Neural cell (in vitro differentiated cells): Measurements from ENCODE around the gene GATC. TPM values are rescaled to one million over a fixed set of nuclear protein-coding genes. Genes with fewer than 3 reads are reported as not detected.

Experiments
- H2AFZ ChIP-seq: fragments of 200-600, 300-800 bp; sonication (generic), shearing (Covaris generic); 2 replicates; pipeline ENCODE4 v1.6.0; 2014; ENCODE audit warnings: low read depth, mild to moderate bottlenecking, antibody characterized with exemption, low read length, moderate library complexity
- H3F3A ChIP-seq: fragments of 200-600 bp; shearing (Covaris generic); 2 replicates; pipeline ENCODE4 v1.6.1; 2016; ENCODE audit warnings: mild to moderate bottlenecking, moderate library complexity, mixed read lengths, antibody characterized with exemption, low read length; ENCODE audit not compliant: insufficient read depth, poor library complexity, severe bottlenecking
- H3K27ac ChIP-seq: fragments of 200-600, 300-800 bp; sonication (generic), shearing (Covaris generic); 2 replicates; pipeline ENCODE4 v1.5.1; 2014; ENCODE audit warnings: mild to moderate bottlenecking, low read length, moderate library complexity
- H3K27me3 ChIP-seq: fragments of 300-800, 200-600 bp; sonication (generic), shearing (Covaris generic); 2 replicates; pipeline ENCODE4 v1.6.0; 2014; ENCODE audit warnings: mild to moderate bottlenecking, low read depth, low read length, moderate library complexity; ENCODE audit not compliant: insufficient read depth
- H3K36me3 ChIP-seq: fragments of 300-800, 200-600 bp; sonication (generic), shearing (Covaris generic); 2 replicates; pipeline ENCODE4 v1.5.1; 2014; ENCODE audit warnings: mild to moderate bottlenecking, antibody characterized with exemption, low read length, moderate library complexity; ENCODE audit not compliant: insufficient read depth
- H3K4me2 ChIP-seq: fragments of 300-800, 200-600 bp; sonication (generic), shearing (Covaris generic); 2 replicates; pipeline ENCODE4 v1.6.0; 2014; ENCODE audit warnings: mild to moderate bottlenecking, low read length
- H3K4me3 ChIP-seq: fragments of 300-800, 200-600 bp; sonication (generic), shearing (Covaris generic); 2 replicates; pipeline ENCODE4 v1.5.1; 2014; ENCODE audit warnings: mild to moderate bottlenecking, low read length, moderate library complexity
- H3K79me2 ChIP-seq: fragments of 200-600 bp; shearing (Covaris generic); replicated peaks from 2 replicates; pipeline ENCODE4 v1.6.0; 2014; ENCODE audit warnings: mild to moderate bottlenecking, low read length, moderate library complexity; ENCODE audit not compliant: insufficient read depth
- H3K9ac ChIP-seq: fragments of 300-800, 200-600 bp; sonication (generic), shearing (Covaris generic); 2 replicates; pipeline ENCODE4 v1.6.1; 2016; ENCODE audit warnings: mild to moderate bottlenecking, low read length, mixed read lengths
- H3K9me2 ChIP-seq: fragments of 200-600 bp; shearing (Covaris generic); 2 replicates; pipeline ENCODE4 v1.6.1; 2016; ENCODE audit warnings: mild to moderate bottlenecking, low read length, mixed read lengths; ENCODE audit not compliant: insufficient read depth
- H3K9me3 ChIP-seq: fragments of 200-600, 300-800 bp; sonication (generic), shearing (Covaris generic); 2 replicates; pipeline ENCODE4 v1.6.1; 2016; ENCODE audit warnings: mild to moderate bottlenecking, mixed run types, low read length, moderate library complexity, mixed read lengths
- H4K20me1 ChIP-seq: fragments of 200-600 bp; shearing (Covaris generic); 2 replicates; pipeline ENCODE4 v1.6.1; 2016; ENCODE audit warnings: mild to moderate bottlenecking, mixed run types; ENCODE audit not compliant: insufficient read depth
- EP300 ChIP-seq: fragments of 450-650 bp; conservative IDR thresholded peaks from 2 replicates; pipeline ENCODE4 v1.6.1; 2014; ENCODE audit warnings: antibody characterized with exemption, mild to moderate bottlenecking, moderate library complexity; ENCODE audit not compliant: poor library complexity, severe bottlenecking
- EZH2 ChIP-seq: fragments of 200-600, 300-800 bp; shearing (Covaris generic), sonication (generic); IDR thresholded peaks from 2 replicates; pipeline ENCODE4 v1.6.1; 2014; ENCODE audit warnings: antibody characterized with exemption, low read length, borderline replicate concordance, mild to moderate bottlenecking; ENCODE audit not compliant: insufficient read depth, poor library complexity, severe bottlenecking
- MXI1 ChIP-seq: fragments of 450-650 bp; conservative IDR thresholded peaks from 2 replicates; pipeline ENCODE4 v1.6.1; 2014; ENCODE audit warnings: antibody characterized with exemption, mild to moderate bottlenecking; ENCODE audit not compliant: poor library complexity, severe bottlenecking
- POLR2AphosphoS5 ChIP-seq: IDR thresholded peaks from 2 replicates; pipeline ENCODE4 v1.6.1; 2012
- RAD21 ChIP-seq: fragments of 450-650 bp; conservative IDR thresholded peaks from 2 replicates; pipeline ENCODE4 v1.6.1; 2014; ENCODE audit warnings: antibody characterized with exemption, mild to moderate bottlenecking, moderate library complexity
- REST ChIP-seq: IDR thresholded peaks from 2 replicates; pipeline ENCODE4 v1.6.1; 2012; ENCODE audit warnings: borderline replicate concordance
- SMC3 ChIP-seq: fragments of 450-650 bp; conservative IDR thresholded peaks from 2 replicates; pipeline ENCODE4 v1.6.1; 2014; ENCODE audit warnings: antibody characterized with exemption, mild to moderate bottlenecking, moderate library complexity; ENCODE audit not compliant: poor library complexity
- TAF1 ChIP-seq: IDR thresholded peaks from 2 replicates; pipeline ENCODE4 v1.6.1; 2012; ENCODE audit warnings: low read depth
- polyA plus RNA-seq: library from polyadenylated mRNA; depleted of rRNA; stranded (reverse); fragments of >200 nt; gene quantifications from 2 replicates; pipeline ENCODE4 v1.2.3, GENCODE V29; 2014
- TF ChIP-seq, protein P1 (sequence below): fragments of 450-650 bp; IDR thresholded peaks from 2 replicates; pipeline ENCODE4 v1.5.1; 2014; ENCODE audit warnings: antibody characterized with exemption, mild to moderate bottlenecking, moderate library complexity; ENCODE audit not compliant: poor library complexity, severe bottlenecking

GATC gene
- polyA plus RNA-seq, 1 donor from 2014 or later = 45.3 TPM

GRCh38 chr12:120432772-120433525 lies 13.3 kb upstream of the GATC start:
- no peak overlapping the region for H3K27ac ChIP-seq
- H3K9me3 ChIP-seq = no peaks in the 10 kb centered on the region
- H3K36me3 ChIP-seq = no peaks in the 10 kb centered on the region
- H3K9ac ChIP-seq = no peak overlapping the region
- no peak overlapping the region for H3K4me3 ChIP-seq
- H3K4me2 ChIP-seq = no peak overlapping the region
- H3K79me2 ChIP-seq = no peaks in the 10 kb centered on the region
- H2AFZ ChIP-seq = no peak overlapping the region
- no peaks in the 10 kb centered on the region for H4K20me1 ChIP-seq
- no peaks in the 10 kb centered on the region for H3F3A ChIP-seq
- TF ChIP-seq, protein P1, sequence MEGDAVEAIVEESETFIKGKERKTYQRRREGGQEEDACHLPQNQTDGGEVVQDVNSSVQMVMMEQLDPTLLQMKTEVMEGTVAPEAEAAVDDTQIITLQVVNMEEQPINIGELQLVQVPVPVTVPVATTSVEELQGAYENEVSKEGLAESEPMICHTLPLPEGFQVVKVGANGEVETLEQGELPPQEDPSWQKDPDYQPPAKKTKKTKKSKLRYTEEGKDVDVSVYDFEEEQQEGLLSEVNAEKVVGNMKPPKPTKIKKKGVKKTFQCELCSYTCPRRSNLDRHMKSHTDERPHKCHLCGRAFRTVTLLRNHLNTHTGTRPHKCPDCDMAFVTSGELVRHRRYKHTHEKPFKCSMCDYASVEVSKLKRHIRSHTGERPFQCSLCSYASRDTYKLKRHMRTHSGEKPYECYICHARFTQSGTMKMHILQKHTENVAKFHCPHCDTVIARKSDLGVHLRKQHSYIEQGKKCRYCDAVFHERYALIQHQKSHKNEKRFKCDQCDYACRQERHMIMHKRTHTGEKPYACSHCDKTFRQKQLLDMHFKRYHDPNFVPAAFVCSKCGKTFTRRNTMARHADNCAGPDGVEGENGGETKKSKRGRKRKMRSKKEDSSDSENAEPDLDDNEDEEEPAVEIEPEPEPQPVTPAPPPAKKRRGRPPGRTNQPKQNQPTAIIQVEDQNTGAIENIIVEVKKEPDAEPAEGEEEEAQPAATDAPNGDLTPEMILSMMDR = no peak
- TF ChIP-seq REST (no peak), MXI1 (no peak), SMC3 (no peak)
- H3K9me2 ChIP-seq = no peaks in the 10 kb centered on the region
- no peaks in the 10 kb centered on the region for H3K27me3 ChIP-seq

DNA sequence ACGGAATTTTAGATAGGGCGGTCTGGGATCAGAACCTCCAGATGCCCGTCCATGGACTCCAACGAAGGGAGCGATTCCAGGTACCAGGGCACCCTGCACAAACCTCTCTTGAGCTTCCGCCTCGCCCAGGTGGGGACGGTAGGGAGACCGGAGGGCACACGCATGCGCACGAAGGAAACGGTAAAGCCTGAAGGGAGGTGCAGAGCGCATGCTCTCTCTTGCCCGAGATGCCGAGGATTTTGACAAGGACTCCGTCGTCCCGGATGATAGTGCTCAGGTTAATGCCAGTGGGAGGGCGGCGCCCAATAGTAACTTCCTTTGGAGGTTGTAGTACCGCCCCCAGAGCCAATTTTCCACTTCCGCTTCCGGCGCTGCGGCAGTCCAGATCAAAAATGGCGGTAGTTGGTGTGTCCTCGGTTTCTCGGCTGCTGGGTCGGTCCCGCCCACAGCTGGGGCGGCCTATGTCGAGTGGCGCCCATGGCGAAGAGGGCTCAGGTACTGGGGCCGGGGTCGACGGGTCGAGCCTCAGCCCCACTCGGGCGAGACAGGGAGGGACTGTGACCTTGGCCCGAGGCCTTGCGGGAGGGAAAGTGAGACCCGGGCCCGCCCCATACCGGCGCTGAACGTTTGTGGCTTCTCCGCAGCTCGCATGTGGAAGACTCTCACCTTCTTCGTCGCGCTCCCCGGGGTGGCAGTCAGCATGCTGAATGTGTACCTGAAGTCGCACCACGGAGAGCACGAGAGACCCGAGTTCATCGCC lies 8.3 kb upstream of the GATC start, which contains the start of gene COX6A1:
COX6A1 (plus strand) TSS at position 379 of the 760 bp plus-strand sequence; CDS start at position 393, 14 bp downstream.
- TF ChIP-seq SMC3 = peak; percentile 60
- TF ChIP-seq EP300 = no peak
- peak; percentile 84 for TF ChIP-seq TAF1
- peak; percentile 80 for TF ChIP-seq MXI1
- no peak for TF ChIP-seq EZH2
- TF ChIP-seq RAD21 = peak; percentile 36
- TF ChIP-seq REST = peak; percentile 88
- TF ChIP-seq, protein P1 = peak; percentile 91
- TF ChIP-seq POLR2AphosphoS5 = peak; percentile 90
- Histone ChIP-seq H3K79me2 (peaks cover 21% of the 10 kb centered on the region), H4K20me1 (no peaks in the 10 kb centered on the region), H3K9me2 (no peaks in the 10 kb centered on the region), H3K27ac (peak within 1 kb of the TSS; percentile 87), H3K27me3 (no peaks in the 10 kb centered on the region), H3K4me3 (peak within 1 kb of the TSS; percentile 82), H3K4me2 (peak within 1 kb of the TSS; percentile 100), H2AFZ (peak within 1 kb of the TSS; percentile 99), H3K9me3 (no peaks in the 10 kb centered on the region), H3F3A (no peaks in the 10 kb centered on the region), H3K36me3 (no peaks in the 10 kb centered on the region), H3K9ac (peak within 1 kb of the TSS; percentile 85)
